Measurements from ENCODE around the gene CXCL17.

GRCh38 chr19:42388851-42389489 is 53.8 kb downstream of the CXCL17 start:
- TF ChIP-seq POLR2A (IDR thresholded peaks at IDR 0.05; ENCODE audit: low read depth, low read length) (no peak), POLR2AphosphoS5 (IDR thresholded peaks at IDR 0.05; ENCODE audit: low read depth, low read length) (no peak)

Data from GM12892 (cell line).